ENCODE measurements around the gene TARM1. TPM values are rescaled to one million over a fixed set of nuclear protein-coding genes. Genes with fewer than 3 reads are reported as not detected.
"Not testable (repeated sequence)": the region's sequence is repeated elsewhere in the genome, so short reads cannot be mapped to it uniquely, and the experiment has no call there.

Gene TARM1
- total and polyA plus RNA-seq, 10 donors: 1.5 TPM; not detected in 9

- peak; percentile 25 for DNase-seq
- intact Hi-C loops (cut with DNase I; ENCODE audit: low total_unique reads): no loop called here
- Histone ChIP-seq H3K27me3 (replicated peaks in 1 of 7) (peaks cover 0 to 20% (median 14%) of the 10 kb centered on the region in 7 donors), H3K27ac (peak overlapping the region in 2 of 8 donors; percentile 86 to 89), H3K9me3 (no peaks in the 10 kb centered on the region), H3K4me1 (peaks cover 11 to 91% (median 36%) of the 10 kb centered on the region in 6 donors), H3K4me3 (peak overlapping the region in 1 of 8 donors; percentile 52), H3K36me3 (peaks cover 0 to 11% (median 0%) of the 10 kb centered on the region in 6 donors)
- 84 to 91% (median 89%) methylated on average over 10 to 12 of the region's 12 CpGs for WGBS, 5 donors
- TF ChIP-seq CTCF (IDR thresholded peaks at IDR 0.05 in 8 of 11, conservative IDR thresholded peaks at IDR 0.05 in 3 of 11): no peak
- no peak for TF ChIP-seq POLR2AphosphoS5 (IDR thresholded peaks at IDR 0.05)
- TF ChIP-seq POLR2A (IDR thresholded peaks at IDR 0.05): no peak
Observed at GRCh38 chr19:54099190-54099902, 18.2 kb upstream of the TARM1 start.

GRCh38 chr19:54096617-54097106 is 15.5 kb upstream of the TARM1 start:
- peak in 2 of 11 experiments; percentile 16 to 35 for TF ChIP-seq CTCF (IDR thresholded peaks at IDR 0.05 in 8 of 11, conservative IDR thresholded peaks at IDR 0.05 in 3 of 11)
- no peak for TF ChIP-seq POLR2AphosphoS5 (IDR thresholded peaks at IDR 0.05)
- no peak for TF ChIP-seq POLR2A (IDR thresholded peaks at IDR 0.05)
- peak; percentile 86 for DNase-seq
- Histone ChIP-seq H3K27ac (peak overlapping the region in 7 of 8 donors; percentile 33 to 85 (median 67)), H3K4me3 (peak overlapping the region in 4 of 8 donors; percentile 15 to 65 (median 22)), H3K9me3 (no peaks in the 10 kb centered on the region), H3K36me3 (peaks cover 0 to 9% (median 0%) of the 10 kb centered on the region in 6 donors), H3K27me3 (replicated peaks in 1 of 7) (peaks cover 0 to 39% (median 14%) of the 10 kb centered on the region in 7 donors), H3K4me1 (peaks cover 3 to 67% (median 16%) of the 10 kb centered on the region in 6 donors)
- intact Hi-C loops (cut with DNase I; ENCODE audit: low total_unique reads): no loop called here
- WGBS, 5 donors: 5 to 18% (median 8%) methylated on average over 14 of the region's 14 CpGs

- TF ChIP-seq CTCF (IDR thresholded peaks at IDR 0.05 in 8 of 11, conservative IDR thresholded peaks at IDR 0.05 in 3 of 11) (peak in 1 of 11 experiments; percentile 34), POLR2AphosphoS5 (IDR thresholded peaks at IDR 0.05) (peak; percentile 5 to 77 (median 18))
- H3K36me3 ChIP-seq; H3K9me3 ChIP-seq; intact Hi-C loops (cut with DNase I; ENCODE audit: low total_unique reads): not testable (repeated sequence)
- Histone ChIP-seq H3K27me3 (replicated peaks in 1 of 7) (peaks cover 0 to 39% (median 14%) of the 10 kb centered on the region in 7 donors), H3K27ac (peak overlapping the region in 4 of 8 donors; percentile 33 to 85 (median 81)), H3K4me1 (peaks cover 3 to 61% (median 16%) of the 10 kb centered on the region in 6 donors), H3K4me3 (peak overlapping the region; percentile 4 to 65 (median 28))
- 0 to 3% (median 1%) methylated on average over 23 to 46 of the region's 46 CpGs for WGBS, 5 donors
- peak; percentile 92 for DNase-seq
Observed at GRCh38 chr19:54095859-54096616, 14.9 kb upstream of the TARM1 start.
